Activated CD8-positive, alpha-beta memory T cell treated with anti-CD3 and anti-CD28 coated beads for 24 hours (primary cell): ENCODE data around the gene TOMM6.

Experiments
- DNase-seq: peaks from one replicate; pipeline ENCODE4 v3.0.0-alpha.2; 2020

Gene TOMM6

DNA sequence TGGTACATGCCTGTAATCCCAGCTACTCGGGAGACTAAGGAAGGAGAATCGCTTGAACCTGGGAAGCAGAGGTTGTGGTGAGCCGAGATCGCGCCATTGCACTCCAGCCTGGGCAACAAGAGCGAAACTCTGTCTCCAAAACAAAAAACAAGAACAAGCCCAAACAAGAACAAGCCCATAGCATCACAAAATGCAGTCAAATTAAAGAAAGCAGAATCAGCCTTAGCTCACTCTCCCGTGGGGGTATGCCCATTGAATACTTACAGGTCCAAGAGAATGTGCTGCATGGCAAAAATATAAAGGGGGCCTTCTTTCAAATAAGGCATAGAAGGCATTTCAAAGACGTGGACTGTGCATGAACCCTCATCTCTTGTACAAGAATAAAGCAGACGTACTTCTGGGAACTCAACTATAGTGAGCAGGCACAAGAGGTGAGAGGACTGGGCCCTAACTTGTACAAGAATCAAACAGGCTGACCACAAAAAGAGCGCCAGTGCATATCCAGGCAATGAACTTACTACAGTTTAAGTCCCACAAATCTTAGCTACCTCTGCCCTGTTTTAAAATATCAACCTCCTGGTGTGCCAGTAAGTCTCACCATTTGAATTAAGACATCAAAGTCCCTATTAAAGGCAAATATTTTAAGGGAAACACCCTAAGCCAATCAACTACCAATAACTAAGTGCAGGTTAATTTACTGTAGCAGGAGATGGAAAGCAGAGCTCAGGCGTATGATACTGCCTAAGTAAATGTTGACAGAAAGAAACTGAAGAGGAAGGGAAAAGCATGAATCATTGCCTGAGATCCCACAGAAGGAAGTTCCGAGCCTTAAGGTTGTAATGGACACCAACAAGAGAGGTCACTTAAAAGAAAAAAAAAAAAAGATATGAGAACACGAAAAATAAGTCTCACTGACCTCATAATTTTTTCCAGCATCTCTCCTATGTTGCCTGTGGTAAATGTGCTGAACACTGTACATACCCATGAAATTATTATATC, 37.4 kb downstream of the TOMM6 start:
- no peak for DNase-seq

DNA sequence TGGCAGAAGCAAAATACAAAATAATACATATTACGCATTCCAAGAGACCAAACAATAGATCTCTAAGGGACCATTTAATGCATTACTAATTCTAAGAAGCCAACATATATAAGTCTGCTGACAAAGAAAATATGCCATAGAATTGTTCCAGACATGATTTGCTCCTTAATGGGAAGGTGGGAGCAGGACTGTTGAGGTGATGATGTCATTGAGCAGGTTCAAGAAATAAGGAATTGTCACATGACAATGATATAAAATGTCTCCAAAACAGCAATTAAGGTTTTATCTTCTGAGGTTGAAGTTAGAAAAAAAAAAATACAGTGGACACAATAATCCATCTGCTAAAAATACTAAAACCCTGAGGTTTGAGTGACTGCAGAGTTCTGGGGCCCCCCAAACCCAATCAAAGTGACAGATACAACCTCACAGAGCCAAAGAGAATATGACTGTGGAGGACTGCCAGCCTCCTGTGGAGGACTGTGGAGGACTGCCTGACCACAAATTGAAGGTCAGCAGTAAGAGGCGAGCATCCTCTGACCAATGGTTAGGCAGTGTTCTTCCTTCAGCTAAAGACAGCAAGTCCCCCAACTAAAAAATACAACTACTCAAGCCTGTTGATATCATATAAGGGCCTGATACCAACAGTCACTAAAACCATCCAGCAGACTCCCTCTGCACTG, 39.0 kb downstream of the TOMM6 start:
- DNase-seq, result no peak

DNA sequence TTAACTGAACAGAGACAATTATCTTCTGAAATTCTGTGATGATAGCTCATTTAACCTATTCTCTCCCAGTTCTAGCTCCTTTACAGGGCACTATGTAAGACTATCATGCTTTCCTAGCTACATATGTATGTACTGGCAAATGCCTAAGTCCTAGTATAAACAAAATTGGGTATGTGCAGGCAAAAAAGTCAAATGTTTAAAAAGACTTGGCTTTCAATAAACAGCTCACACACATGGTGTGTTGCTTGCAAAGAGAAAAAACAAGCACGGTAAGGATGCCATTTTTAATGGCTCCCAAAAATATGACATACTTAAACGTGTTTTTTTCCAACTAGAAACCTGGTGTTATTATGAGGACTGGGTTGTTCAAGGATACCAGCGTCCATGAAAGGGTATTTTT, 44.8 kb downstream of the TOMM6 start:
- no peak for DNase-seq

DNA sequence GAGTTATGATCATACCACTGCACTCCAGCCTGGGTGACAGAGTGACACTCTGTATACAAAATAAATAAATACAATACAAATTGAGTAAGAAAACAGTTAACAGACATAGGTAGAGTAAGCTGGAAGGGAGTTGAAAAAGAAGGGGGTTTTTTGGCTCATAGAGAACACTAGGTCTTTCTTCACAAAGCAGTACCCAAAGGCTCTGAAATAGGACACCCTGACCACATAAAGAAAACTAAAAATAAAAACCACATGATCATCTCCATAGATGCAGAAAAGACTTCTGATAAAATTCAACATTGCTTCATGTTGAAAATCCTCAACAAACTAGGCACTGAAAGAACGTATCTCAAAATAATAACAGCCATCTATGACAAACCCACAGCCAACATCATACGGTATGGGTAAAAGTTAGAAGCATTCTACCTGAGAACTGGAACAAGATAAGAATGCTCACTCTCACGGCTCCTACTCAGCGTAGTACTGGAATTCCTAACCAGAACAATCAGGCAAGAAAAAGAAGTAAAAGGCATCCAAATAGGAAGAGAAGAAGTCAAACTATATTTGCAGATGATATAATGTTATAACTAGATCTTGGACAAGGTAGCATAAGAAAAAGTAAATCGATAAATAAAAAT, 48.6 kb downstream of the TOMM6 start:
- no peak for DNase-seq

DNA sequence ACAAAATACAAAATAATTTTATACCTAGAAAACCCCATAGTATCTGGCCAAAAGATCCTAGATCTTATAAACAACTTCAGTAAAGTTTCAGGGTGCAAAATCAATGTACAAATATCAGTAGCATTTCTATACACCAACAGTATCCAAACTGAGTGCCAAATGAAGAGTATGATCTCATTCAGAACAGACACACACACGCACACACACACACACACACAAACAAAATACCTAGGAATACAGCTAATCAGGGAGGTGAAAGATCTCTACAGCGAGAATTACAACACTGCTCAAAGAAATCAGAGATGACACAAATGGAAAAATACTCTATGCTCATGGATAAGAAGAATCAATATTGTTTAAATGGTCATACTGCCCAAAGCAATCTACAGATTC, 49.2 kb downstream of the TOMM6 start:
- no peak for DNase-seq
